Left ventricle myocardium inferior (tissue), 1 donor: ENCODE measurements around the gene CFAP45. TPM values are rescaled to one million over a fixed set of nuclear protein-coding genes. Genes with fewer than 3 reads are reported as not detected.

Experiments used
- DNase-seq: peaks from one replicate; pipeline ENCODE4 v3.0.0-alpha.2; 2020
- H3K27ac ChIP-seq: fragments of 200-600 bp; replicated peaks from 2 replicates; pipeline ENCODE4 v1.8.0; 2021
- H3K27me3 ChIP-seq: fragments of 200-600 bp; 2 replicates; pipeline ENCODE4 v1.8.0; 2021; ENCODE audit warnings: low read depth
- H3K36me3 ChIP-seq: fragments of 200-600 bp; 2 replicates; pipeline ENCODE4 v1.8.0; 2021
- H3K4me1 ChIP-seq: fragments of 200-600 bp; 2 replicates; pipeline ENCODE4 v1.8.0; 2021
- H3K4me3 ChIP-seq: fragments of 200-600 bp; 2 replicates; pipeline ENCODE4 v1.8.0; 2021; ENCODE audit warnings: mild to moderate bottlenecking, moderate library complexity
- H3K9me3 ChIP-seq: fragments of 200-600 bp; replicated peaks from 2 replicates; pipeline ENCODE4 v1.8.0; 2021
- intact Hi-C: fragments of 100-400 bp; cut with micrococcal nuclease; formaldehyde crosslinking; loops from one replicate; pipeline ENCODE4 v1.11.0; 2022
- total RNA-seq: library from RNA; stranded (reverse); fragmentation: NEBNext Ultra II Directional; extraction: Animal tissue kit (Norgen Biotek cat#: 25700); gene quantifications from one replicate; pipeline ENCODE4 v1.2.1, GENCODE V29; 2021
- TF ChIP-seq, protein P1 (sequence below): fragments of 200-600 bp; IDR thresholded peaks from 2 replicates; pipeline ENCODE4 v1.8.0; 2021; ENCODE audit warnings: antibody characterized with exemption, mild to moderate bottlenecking, borderline replicate concordance
- donor health status: DM: no; HTN: yes; CAD: no; lungs with severe emphysema.

The CFAP45 gene
- total RNA-seq, 1 donor from 2014 or later = 1.1 TPM

DNA sequence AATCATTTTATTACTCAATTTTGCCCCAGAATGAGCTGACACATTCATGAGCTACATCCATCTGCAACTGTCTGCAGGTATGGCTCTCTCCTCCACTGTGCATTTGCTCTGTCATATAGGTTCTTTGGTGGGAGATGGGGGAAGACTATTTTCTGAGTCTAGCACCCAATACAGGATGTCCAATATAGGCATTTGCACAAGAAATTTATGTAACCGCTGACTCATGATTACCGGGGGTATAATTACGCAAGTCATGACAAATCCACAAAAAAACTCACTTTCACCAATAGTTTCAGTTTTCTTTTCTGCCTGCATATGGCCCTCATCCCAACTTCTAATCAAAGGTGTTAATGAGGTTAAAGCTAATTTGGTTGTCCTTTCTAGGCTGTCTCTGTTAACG is 20.0 kb downstream of the CFAP45 start:
- Histone ChIP-seq H3K27ac (no peak overlapping the region), H3K27me3 (no peaks in the 10 kb centered on the region), H3K4me3 (no peak overlapping the region), H3K4me1 (peaks cover 5% of the 10 kb centered on the region), H3K9me3 (no peaks in the 10 kb centered on the region), H3K36me3 (no peaks in the 10 kb centered on the region)
- DNase-seq = no peak
- TF ChIP-seq, protein P1, sequence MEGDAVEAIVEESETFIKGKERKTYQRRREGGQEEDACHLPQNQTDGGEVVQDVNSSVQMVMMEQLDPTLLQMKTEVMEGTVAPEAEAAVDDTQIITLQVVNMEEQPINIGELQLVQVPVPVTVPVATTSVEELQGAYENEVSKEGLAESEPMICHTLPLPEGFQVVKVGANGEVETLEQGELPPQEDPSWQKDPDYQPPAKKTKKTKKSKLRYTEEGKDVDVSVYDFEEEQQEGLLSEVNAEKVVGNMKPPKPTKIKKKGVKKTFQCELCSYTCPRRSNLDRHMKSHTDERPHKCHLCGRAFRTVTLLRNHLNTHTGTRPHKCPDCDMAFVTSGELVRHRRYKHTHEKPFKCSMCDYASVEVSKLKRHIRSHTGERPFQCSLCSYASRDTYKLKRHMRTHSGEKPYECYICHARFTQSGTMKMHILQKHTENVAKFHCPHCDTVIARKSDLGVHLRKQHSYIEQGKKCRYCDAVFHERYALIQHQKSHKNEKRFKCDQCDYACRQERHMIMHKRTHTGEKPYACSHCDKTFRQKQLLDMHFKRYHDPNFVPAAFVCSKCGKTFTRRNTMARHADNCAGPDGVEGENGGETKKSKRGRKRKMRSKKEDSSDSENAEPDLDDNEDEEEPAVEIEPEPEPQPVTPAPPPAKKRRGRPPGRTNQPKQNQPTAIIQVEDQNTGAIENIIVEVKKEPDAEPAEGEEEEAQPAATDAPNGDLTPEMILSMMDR = no peak
- intact Hi-C loops = no loop called here

DNA sequence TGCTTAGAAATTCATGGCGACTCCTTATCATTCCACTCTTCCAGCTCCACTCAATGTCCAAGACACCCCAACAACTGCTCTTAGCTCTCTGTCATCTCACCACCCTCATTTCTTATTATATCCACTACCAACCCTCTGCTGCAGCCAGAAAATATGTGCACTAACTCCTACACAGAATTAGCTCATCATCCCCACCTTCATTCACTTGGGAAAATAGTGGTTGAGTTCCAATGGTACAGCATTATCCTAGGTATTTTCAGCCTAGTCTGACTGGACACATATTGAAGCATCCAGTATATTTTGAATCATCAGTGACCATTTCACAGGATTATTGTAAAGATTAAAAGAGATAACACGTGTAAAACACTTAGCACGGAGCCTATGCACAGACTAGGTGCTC is 20.8 kb downstream of the CFAP45 start:
- no peak for DNase-seq
- intact Hi-C loops = no loop called here
- H3K36me3 ChIP-seq = no peaks in the 10 kb centered on the region
- H3K27me3 ChIP-seq = no peaks in the 10 kb centered on the region
- H3K4me3 ChIP-seq = no peak overlapping the region
- TF ChIP-seq, protein P1 = no peak
- H3K9me3 ChIP-seq = no peaks in the 10 kb centered on the region
- H3K4me1 ChIP-seq = peaks cover 5% of the 10 kb centered on the region
- no peak overlapping the region for H3K27ac ChIP-seq

DNA sequence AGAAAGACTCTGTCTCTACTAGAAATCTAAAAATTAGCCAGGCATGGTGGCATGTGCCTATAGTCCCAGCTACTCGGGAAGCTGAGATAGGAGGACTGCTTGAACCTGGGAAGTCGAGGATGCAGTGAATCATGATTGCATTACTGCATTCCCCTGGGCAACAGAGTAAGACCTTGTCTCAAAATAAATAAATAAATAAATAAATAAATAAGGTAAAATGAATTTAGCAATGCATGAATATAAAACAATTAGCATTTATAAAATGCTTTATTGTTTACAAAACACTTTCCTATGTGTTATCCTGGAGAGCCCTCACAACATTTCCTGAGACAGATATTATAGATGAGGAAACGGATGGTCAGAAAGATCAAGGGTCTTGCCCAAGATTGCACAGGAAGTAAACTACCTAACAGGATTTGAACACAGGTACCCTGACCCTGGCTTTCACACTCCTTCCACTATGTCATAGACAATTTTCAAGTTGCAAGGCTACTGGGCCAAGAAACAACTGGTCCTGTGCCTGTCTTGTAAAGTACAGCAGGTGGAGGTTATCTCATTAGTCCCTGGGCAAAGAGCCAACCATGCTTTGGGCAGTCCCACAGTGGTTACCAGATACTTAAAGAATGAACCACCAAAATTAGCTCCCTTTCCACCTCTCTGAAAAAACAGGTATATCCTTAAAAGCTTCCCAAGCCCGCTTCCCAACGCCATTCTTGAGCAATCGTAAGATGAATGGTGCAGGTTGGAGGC is 22.1 kb downstream of the CFAP45 start:
- peaks cover 5% of the 10 kb centered on the region for H3K4me1 ChIP-seq
- no peaks in the 10 kb centered on the region for H3K9me3 ChIP-seq
- no peaks in the 10 kb centered on the region for H3K36me3 ChIP-seq
- intact Hi-C loops = no loop called here
- no peak overlapping the region for H3K27ac ChIP-seq
- TF ChIP-seq, protein P1 = no peak
- peaks cover 2% of the 10 kb centered on the region for H3K27me3 ChIP-seq
- no peak for DNase-seq
- H3K4me3 ChIP-seq = no peak overlapping the region

DNA sequence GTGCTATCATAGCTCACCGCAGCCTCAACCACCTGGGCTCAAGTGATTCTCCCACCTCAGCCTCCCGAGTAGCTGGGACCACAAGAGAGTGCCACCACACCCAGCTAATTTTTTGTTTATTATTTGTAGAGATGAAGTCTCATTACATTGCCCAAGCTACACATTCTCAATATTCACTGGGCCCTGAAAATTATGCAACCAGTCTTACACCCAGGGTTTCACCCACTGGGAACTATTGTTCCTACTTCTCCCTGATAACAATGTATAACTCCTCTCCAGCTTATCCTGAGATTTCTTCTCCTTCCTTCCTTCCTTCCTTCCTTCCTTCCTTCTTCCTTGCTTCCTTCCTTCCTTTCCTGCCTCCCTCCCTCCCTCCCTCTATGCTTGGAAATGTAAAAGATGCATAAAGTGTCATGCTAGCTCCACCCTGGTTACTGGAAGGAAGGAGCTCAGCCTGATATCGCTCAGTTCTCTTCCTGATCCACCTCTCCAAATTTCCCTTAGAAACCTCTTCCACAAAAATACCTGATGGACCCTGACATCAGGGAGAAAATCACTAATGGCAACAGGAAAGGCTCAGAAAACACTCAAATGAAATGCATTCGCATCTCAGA is 26.3 kb downstream of the CFAP45 start:
- no peak for DNase-seq
- Histone ChIP-seq H3K27me3 (peaks cover 12% of the 10 kb centered on the region), H3K36me3 (no peaks in the 10 kb centered on the region), H3K27ac (no peak overlapping the region), H3K4me3 (no peak overlapping the region), H3K9me3 (no peaks in the 10 kb centered on the region), H3K4me1 (no peaks in the 10 kb centered on the region)
- intact Hi-C loops = no loop called here
- TF ChIP-seq, protein P1 = no peak

DNA sequence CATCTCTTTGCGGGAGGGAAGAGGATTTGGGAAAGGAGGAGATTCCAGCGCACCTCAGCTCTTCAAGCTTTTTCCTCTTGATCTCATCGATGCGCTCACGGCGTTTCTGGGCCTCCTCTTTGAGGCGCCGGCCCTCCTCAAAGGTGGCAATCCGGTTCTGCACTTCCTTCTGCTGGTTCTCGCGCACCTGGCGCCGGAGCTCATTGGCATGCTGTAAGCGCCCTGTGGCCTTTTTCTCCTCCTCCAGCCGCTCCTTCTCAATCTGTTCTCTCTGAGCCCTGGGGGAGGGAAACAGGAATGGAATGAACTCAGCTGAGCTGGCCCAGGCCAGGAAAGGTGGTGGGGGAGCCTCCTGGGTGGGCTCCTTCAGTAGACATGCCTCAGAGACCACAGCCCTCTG is 27.1 kb downstream of the CFAP45 start:
- intact Hi-C loops = no loop called here
- H3K27me3 ChIP-seq = peaks cover 12% of the 10 kb centered on the region
- no peak for DNase-seq
- TF ChIP-seq, protein P1 = no peak
- H3K4me3 ChIP-seq = no peak overlapping the region
- no peaks in the 10 kb centered on the region for H3K36me3 ChIP-seq
- peaks cover 7% of the 10 kb centered on the region for H3K4me1 ChIP-seq
- H3K27ac ChIP-seq = no peak overlapping the region
- H3K9me3 ChIP-seq = no peaks in the 10 kb centered on the region
